IPS-15b (cell line): Measurements from ENCODE around the gene DDX18.

Source experiments
- H3K27me3 ChIP-seq: one replicate; pipeline ENCODE4 v1.6.1; 2013; ENCODE audit warnings: low read length; ENCODE audit not compliant: control insufficient read depth, insufficient read depth
- H3K36me3 ChIP-seq: one replicate; pipeline ENCODE4 v1.6.1; 2013; ENCODE audit warnings: low read length; ENCODE audit not compliant: control insufficient read depth, insufficient read depth
- H3K4me1 ChIP-seq: one replicate; pipeline ENCODE4 v1.6.1; 2013; ENCODE audit warnings: mild to moderate bottlenecking, low read length; ENCODE audit not compliant: control insufficient read depth, insufficient read depth
- H3K4me3 ChIP-seq: one replicate; pipeline ENCODE4 v1.5.1; 2013; ENCODE audit warnings: low read depth, low read length
- H3K9ac ChIP-seq: one replicate; pipeline ENCODE4 v1.6.1; 2013; ENCODE audit warnings: low read depth, mild to moderate bottlenecking, low read length
- H3K9me3 ChIP-seq: one replicate; pipeline ENCODE4 v1.6.1; 2013; ENCODE audit warnings: mild to moderate bottlenecking, low read length; ENCODE audit not compliant: control insufficient read depth, insufficient read depth

Gene DDX18

GRCh38 chr2:117858892-117859531 lies 44.5 kb downstream of the DDX18 start:
- Histone ChIP-seq H3K9me3 (no peaks in the 10 kb centered on the region), H3K4me3 (peak overlapping the region; percentile 54), H3K36me3 (no peaks in the 10 kb centered on the region), H3K4me1 (no peaks in the 10 kb centered on the region), H3K27me3 (peaks cover 32% of the 10 kb centered on the region), H3K9ac (peak overlapping the region; percentile 12)

- peak overlapping the region; percentile 54 for H3K4me3 ChIP-seq
- H3K27me3 ChIP-seq: peaks cover 32% of the 10 kb centered on the region
- no peaks in the 10 kb centered on the region for H3K36me3 ChIP-seq
- H3K4me1 ChIP-seq: no peaks in the 10 kb centered on the region
- H3K9ac ChIP-seq: no peak overlapping the region
- no peaks in the 10 kb centered on the region for H3K9me3 ChIP-seq
Measured at GRCh38 chr2:117859532-117859911, 45.0 kb downstream of the DDX18 start.

- H3K4me3 ChIP-seq: no peak overlapping the region
- H3K9ac ChIP-seq: no peak overlapping the region
- peaks cover 32% of the 10 kb centered on the region for H3K27me3 ChIP-seq
Measured at GRCh38 chr2:117859924-117860647, 45.6 kb downstream of the DDX18 start.

GRCh38 chr2:117862459-117862858 lies 48.0 kb downstream of the DDX18 start:
- no peaks in the 10 kb centered on the region for H3K36me3 ChIP-seq
- H3K4me3 ChIP-seq: no peak overlapping the region
- no peaks in the 10 kb centered on the region for H3K4me1 ChIP-seq
- H3K9ac ChIP-seq: no peak overlapping the region
- peaks cover 32% of the 10 kb centered on the region for H3K27me3 ChIP-seq
- H3K9me3 ChIP-seq: no peaks in the 10 kb centered on the region

More at GRCh38 chr2:117859924-117860647, 45.6 kb downstream of the DDX18 start:
- H3K36me3 ChIP-seq: no peaks in the 10 kb centered on the region
- H3K9me3 ChIP-seq: no peaks in the 10 kb centered on the region
- no peaks in the 10 kb centered on the region for H3K4me1 ChIP-seq

- no peaks in the 10 kb centered on the region for H3K27me3 ChIP-seq
- H3K9ac ChIP-seq: no peak overlapping the region
- no peaks in the 10 kb centered on the region for H3K36me3 ChIP-seq
Measured at GRCh38 chr2:117875786-117876185, 61.3 kb downstream of the DDX18 start.

GRCh38 chr2:117879003-117879402 lies 64.5 kb downstream of the DDX18 start:
- no peak overlapping the region for H3K4me3 ChIP-seq
- no peaks in the 10 kb centered on the region for H3K4me1 ChIP-seq
- H3K9ac ChIP-seq: no peak overlapping the region
- H3K36me3 ChIP-seq: no peaks in the 10 kb centered on the region
- H3K27me3 ChIP-seq: no peaks in the 10 kb centered on the region
- H3K9me3 ChIP-seq: no peaks in the 10 kb centered on the region

More at GRCh38 chr2:117875786-117876185, 61.3 kb downstream of the DDX18 start:
- H3K4me3 ChIP-seq: no peak overlapping the region
- H3K4me1 ChIP-seq: no peaks in the 10 kb centered on the region
- no peaks in the 10 kb centered on the region for H3K9me3 ChIP-seq
